Effector CD4-positive, alpha-beta T cell (primary cell): ENCODE data around the gene KLHDC9.
"Not testable (repeated sequence)": the region's sequence is repeated elsewhere in the genome, so short reads cannot be mapped to it uniquely, and the experiment has no call there.

Experiments
- DNase-seq: peaks from one replicate; pipeline ENCODE4 v3.0.0-alpha.2; 2020

KLHDC9 gene

DNA sequence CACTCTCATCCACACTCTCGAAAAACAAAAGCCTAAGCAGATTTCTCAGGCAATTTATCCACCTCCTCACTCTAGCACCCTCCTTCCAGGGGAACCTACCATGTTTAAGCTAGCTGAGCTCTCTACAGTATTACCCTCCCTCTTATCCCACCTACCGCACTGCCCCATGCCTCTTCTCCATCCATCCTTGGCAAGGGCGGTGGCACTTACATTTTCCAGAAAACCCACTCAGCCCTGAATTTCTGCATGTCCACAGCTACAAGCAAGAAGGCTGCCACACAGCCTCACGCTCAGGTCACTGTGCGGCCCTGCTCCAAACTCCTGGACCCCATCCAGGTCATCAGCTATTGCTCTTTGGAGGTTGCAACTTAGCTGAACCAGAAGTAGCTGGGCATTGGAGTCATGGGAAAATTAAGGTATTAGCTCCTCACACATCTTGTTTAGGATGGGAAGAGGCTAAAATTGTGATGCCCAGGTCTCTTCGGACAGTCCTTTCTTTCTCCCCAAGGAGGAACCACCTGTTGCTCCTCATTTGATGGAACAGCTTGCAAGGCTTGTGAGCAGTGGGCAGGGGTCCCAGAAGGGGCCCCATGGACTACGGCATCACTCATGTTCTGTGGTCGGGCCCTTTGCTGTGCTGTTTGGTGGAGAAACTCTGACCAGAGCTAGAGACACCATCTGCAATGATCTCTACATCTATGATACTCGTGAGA is 1.1 kb downstream of the KLHDC9 start:
- no peak for DNase-seq

GRCh38 chr1:161100556-161100955 is 2.4 kb downstream of the KLHDC9 start:
- no peak for DNase-seq

GRCh38 chr1:161106431-161106830 is 8.3 kb downstream of the KLHDC9 start:
- DNase-seq = no peak

DNA sequence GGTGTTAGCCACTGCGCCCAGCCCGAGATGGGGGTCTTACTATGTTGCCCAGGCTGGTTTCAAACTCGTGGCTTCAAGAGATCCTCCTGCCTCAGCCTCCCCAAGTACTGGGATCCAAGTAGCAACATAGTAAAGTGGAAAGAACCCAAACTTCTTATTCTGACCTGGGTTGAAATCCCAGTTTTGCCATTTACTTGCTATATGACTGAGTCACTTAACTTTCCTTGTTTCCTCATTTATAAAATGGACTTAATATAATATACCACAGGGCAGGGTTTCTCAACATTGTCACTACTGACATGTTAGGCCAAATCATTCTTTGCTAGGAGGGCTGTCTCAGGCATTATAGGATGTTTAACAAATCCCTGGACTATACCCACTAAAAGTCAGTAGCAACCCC is 13.0 kb downstream of the KLHDC9 start:
- no peak for DNase-seq

DNA sequence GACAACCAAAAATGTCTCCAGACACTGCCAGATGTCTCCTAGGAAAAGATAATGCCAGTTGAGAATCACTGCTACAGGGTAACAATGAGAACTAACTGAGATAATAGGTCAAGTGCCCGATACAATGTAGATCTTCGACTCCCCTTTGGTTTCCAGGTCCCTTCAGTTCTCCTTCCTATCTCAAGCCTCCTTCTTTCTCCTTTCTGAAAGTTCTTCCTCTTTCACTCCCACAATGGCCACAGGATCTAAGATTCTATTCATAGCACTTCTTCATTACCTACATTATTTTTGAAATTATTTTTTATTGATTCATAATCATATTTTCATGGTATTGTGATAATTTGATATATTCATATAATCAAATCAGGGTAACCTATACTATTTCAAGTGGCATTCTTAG is 13.4 kb downstream of the KLHDC9 start:
- no peak for DNase-seq

GRCh38 chr1:161113915-161114314 is 15.8 kb downstream of the KLHDC9 start:
- no peak for DNase-seq

DNA sequence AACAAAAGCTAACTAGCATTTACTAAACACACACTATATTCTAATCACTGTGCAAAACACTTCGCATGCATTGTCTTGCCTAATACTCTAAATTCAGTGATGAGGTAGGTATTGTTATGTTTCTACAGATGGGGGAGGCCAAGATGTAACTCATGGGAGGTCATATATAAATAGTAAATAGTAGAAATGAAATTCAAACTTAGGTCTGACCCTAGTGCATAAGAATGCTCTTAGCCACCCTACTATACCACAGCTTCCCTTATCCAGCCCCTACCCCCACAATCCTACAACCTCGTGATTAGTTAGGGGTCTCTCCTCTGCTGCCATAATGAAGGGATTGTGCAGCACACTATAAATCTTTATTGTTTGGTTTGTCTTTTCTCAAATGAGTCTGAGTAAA is 16.4 kb downstream of the KLHDC9 start:
- no peak for DNase-seq

- DNase-seq = no peak
Observed at GRCh38 chr1:161115132-161115711, 17.1 kb downstream of the KLHDC9 start.

GRCh38 chr1:161115961-161116360 is 17.8 kb downstream of the KLHDC9 start:
- not testable (repeated sequence) for DNase-seq

- peak; percentile 81 for DNase-seq
Observed at GRCh38 chr1:161117759-161118581, 19.8 kb downstream of the KLHDC9 start, which contains the start of the genes NIT1 and PFDN2. NIT1 (plus strand) TSS chr1:161118105; CDS start chr1:161118177, 72 bp downstream. PFDN2 (minus strand) TSS chr1:161118037; CDS start chr1:161118026, 11 bp downstream.

GRCh38 chr1:161119092-161119903 is 21.1 kb downstream of the KLHDC9 start:
- peak; percentile 54 for DNase-seq

- DNase-seq = no peak
Observed at GRCh38 chr1:161121042-161121650, 23.0 kb downstream of the KLHDC9 start.

- DNase-seq = no peak
Observed at GRCh38 chr1:161121834-161122233, 23.7 kb downstream of the KLHDC9 start.

GRCh38 chr1:161122967-161123366 is 24.8 kb downstream of the KLHDC9 start:
- DNase-seq = no peak

DNA sequence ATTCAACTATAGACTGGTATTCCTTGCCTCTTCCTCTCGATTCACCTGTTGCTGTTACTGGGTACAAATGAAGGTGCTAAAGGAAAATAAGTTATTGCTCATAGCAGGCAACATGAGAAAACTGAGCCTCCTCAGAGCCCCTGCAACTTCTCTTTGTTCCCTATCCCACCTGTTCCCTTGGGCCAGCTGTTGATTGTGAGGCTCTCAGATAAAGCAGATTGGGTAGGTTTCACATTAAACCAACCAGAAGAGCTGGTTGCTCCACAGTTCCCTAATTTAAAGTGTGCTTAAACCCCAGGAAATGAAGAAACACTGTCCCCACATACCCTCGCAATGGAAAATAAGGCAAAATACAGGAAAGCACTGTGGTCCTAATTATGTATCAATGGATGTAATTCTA is 29.5 kb downstream of the KLHDC9 start:
- DNase-seq = no peak

DNA sequence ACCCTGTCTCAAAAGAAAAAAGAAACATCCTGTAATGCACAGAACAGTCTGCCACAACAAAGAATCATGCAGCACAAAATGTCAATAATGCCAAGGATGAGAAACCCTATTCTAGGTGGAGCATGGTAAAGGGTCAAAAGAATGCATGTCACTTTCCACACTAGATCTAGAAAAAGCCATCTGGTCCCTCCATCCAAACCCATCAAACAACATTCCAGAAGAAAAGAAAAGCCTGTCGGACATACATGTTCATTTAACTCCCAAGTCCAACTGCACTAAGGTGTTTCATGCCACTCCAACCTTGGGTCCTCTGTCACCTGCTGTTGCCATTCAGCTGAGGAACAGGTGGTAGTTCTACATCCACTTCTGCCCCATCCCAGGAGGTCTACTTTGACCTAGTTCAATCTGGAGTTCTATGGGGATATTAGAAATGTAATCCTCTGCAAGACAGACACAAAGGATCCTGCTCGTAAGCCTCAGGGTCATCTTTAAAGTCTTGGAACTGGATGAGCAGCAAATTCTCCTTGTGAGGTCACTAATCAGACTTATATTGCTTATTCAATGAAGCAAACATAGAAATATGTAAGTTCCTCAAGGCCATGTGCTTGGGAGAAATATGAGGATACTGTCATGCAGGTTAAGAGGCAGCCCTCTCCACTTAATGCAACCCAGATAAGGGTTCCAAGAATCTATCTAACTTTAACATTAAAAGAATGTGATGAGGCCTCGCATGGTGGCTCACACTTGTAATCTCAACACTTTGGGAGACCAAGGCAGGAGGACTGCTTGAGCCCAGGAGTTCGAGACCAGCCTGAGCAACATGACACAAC is 30.6 kb downstream of the KLHDC9 start:
- no peak for DNase-seq

DNA sequence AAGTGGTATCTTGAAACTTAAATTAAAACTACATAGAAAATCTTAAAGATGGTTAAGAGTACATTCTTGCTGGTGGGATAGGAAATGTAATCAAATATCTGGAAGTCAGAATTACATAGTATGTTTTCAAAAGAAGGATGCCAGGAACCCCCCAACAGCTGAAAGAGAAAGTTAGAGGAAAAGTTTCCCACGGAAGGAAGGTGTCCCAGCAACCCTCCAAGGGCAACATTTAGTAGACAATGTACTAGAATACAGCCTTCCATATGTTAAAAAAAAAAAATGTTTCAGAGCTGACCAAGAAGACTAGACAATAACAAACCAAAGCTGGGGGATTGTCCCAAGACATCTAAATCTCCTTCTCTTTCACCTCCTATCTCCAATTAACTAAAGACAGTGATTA is 32.1 kb downstream of the KLHDC9 start:
- no peak for DNase-seq

DNA sequence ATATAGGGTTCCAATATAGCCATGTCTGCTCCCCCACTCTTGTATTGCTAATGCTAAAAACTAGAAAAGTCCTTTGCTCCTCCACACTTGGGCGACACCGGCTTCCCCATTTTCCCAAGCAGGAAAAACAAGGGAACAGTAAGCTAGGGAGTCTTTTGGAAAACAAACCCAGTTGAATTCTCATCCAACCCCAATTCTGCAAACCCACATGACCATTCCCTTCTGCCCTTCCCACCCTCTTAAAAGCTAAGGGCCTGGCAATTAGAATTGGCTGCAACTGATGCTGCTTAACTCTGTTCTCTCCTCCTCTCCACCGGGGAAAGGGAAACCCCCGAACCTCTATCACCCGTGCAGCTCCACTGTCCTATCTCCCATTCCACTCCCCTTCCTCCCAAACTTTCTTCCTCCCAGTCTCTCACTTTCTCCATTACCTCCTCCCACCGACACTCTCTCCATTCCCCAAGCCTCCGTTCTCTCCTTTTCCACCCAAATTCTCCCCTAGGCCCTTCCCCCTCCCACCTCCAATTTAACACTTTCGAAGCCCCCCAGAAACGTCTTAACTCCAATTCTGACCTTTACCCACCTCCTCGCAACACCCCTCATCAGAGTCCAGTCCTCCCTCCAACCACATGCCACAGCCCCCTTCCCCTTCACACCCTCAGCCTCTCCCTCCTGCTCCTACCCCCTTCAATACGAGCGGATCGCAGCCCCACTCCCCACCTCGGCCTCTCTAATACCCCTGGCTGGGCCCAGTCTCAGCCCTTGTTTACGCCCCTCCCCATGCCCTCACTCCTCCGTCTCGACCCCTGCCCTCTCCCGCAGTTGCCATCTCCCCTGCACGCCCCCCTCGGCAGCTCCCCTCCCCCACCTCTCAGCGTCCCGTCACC is 33.6 kb downstream of the KLHDC9 start:
- no peak for DNase-seq

GRCh38 chr1:161132410-161133219 is 34.5 kb downstream of the KLHDC9 start, which contains the start of gene DEDD:
DEDD (minus strand) TSS chr1:161132667; CDS start chr1:161124462, 8,205 bp downstream.
- peak; percentile 85 for DNase-seq
